A549 (cell line): ENCODE data around the gene PRPSAP1. TPM values are rescaled to one million over a fixed set of nuclear protein-coding genes. Genes with fewer than 3 reads are reported as not detected.

Experiments used
- ATAC-seq, 2 experiments: fragments of 200-7000 bp in 1 of 2; fragments of >200 bp in 1 of 2; cut with Nextera tagmentation in 1 of 2; cut with Tn5 transposase in 1 of 2; 3 replicates each; pipeline versions ENCODE4 v1.8.0 to v1.9.1; 2018 to 2020; ENCODE audit warnings: mild to moderate bottlenecking in 1 of 2, moderate library complexity in 1 of 2
- CTCF ChIA-PET: fragments of 300-600 bp; sonication (Branson Sonifier 250); formaldehyde crosslinking; extraction: SDS; loops from one replicate; lab custom pipeline; 2021; ENCODE audit warnings: antibody characterized with exemption, inconsistent platforms; lab: Yijun Ruan, JAX
- POLR2A ChIA-PET: fragments of 350-600 bp; formaldehyde crosslinking; extraction: SDS; loops from one replicate; lab custom pipeline; 2021; ENCODE audit warnings: antibody characterized with exemption, inconsistent platforms; lab: Yijun Ruan, JAX
- DNase-seq, 2 experiments: peaks; one replicate each; pipeline versions ENCODE4 v3.0.0 to v3.0.0-alpha.2; 2011 to 2016; ENCODE audit warnings: low read depth in 1 of 2, low spot score in 1 of 2
- FAIRE-seq: peaks from 2 replicates; lab custom pipeline; 2011; peaks lifted over from hg19 to GRCh38; lab: Jason Lieb, UNC
- H3K27ac ChIP-seq, 2 experiments: fragments of >200 bp; sonication (Bioruptor Twin); formaldehyde crosslinking; 3 replicates each; pipeline ENCODE4 v1.5.1; 2016 to 2017
- H3K4me1 ChIP-seq: fragments of >200 bp; sonication (Bioruptor Twin); formaldehyde crosslinking; 3 replicates; pipeline ENCODE4 v1.6.1; 2016
- H3K4me2 ChIP-seq: fragments of >200 bp; sonication (Bioruptor Twin); formaldehyde crosslinking; 3 replicates; pipeline ENCODE4 v1.6.1; 2016
- H3K4me3 ChIP-seq: fragments of >200 bp; sonication (Bioruptor Twin); formaldehyde crosslinking; 3 replicates; pipeline ENCODE4 v1.5.1; 2016
- H3K9me3 ChIP-seq: fragments of >200 bp; sonication (Bioruptor Twin); formaldehyde crosslinking; 3 replicates; pipeline ENCODE4 v1.6.1; 2016
- BCL3 ChIP-seq: fragments of >200 bp; sonication (Bioruptor Twin); formaldehyde crosslinking; IDR thresholded peaks from 3 replicates; pipeline ENCODE4 v1.6.1; 2016
- BHLHE40 ChIP-seq: IDR thresholded peaks from 2 replicates; pipeline ENCODE4 v1.6.1; 2012; ENCODE audit warnings: low read depth, low read length, inconsistent platforms
- CBX2 ChIP-seq: fragments of 200-600 bp; sonication (generic); IDR thresholded peaks from 2 replicates; pipeline ENCODE4 v1.6.1; 2016; ENCODE audit warnings: low read depth, mild to moderate bottlenecking, borderline replicate concordance
- CHD2 ChIP-seq: fragments of 150-350 bp; IDR thresholded peaks from 2 replicates; pipeline ENCODE4 v1.6.1; 2014; ENCODE audit warnings: low read length; ENCODE audit not compliant: partially characterized antibody
- CHD4 ChIP-seq: fragments of 200-600 bp; sonication (generic); IDR thresholded peaks from 2 replicates; pipeline ENCODE4 v1.6.1; 2016; ENCODE audit warnings: antibody characterized with exemption, mild to moderate bottlenecking, borderline replicate concordance
- EHF ChIP-seq: fragments of 250-450 bp; sonication (Bioruptor Pico); IDR thresholded peaks from 2 replicates; pipeline ENCODE4 v1.5.0; 2020; ENCODE audit warnings: mild to moderate bottlenecking
- EHMT2 ChIP-seq: fragments of 200-600 bp; sonication (generic); IDR thresholded peaks from 2 replicates; pipeline ENCODE4 v1.6.1; 2016; ENCODE audit warnings: antibody characterized with exemption, low read depth, mild to moderate bottlenecking, moderate library complexity
- ESRRA ChIP-seq: fragments of 150-350 bp; IDR thresholded peaks from 2 replicates; pipeline ENCODE4 v1.6.1; 2014; ENCODE audit warnings: mild to moderate bottlenecking, low read length, borderline replicate concordance
- FOSB ChIP-seq: fragments of 250-450 bp; sonication (Bioruptor Pico); IDR thresholded peaks from 2 replicates; pipeline ENCODE4 v1.5.0; 2020; ENCODE audit warnings: mild to moderate bottlenecking, moderate library complexity
- FOSL2 ChIP-seq, 2 experiments: fragments of 450-650 bp in 1 of 2; fragments of >200 bp in 1 of 2; sonication (Bioruptor Twin) in 1 of 2; formaldehyde crosslinking; IDR thresholded peaks; 2 replicates each; pipeline versions ENCODE4 v1.5.0 to v1.6.1; 2016 to 2020; ENCODE audit warnings: mild to moderate bottlenecking in 1 of 2, moderate library complexity in 1 of 2
- HDAC2 ChIP-seq: fragments of 200-600 bp; sonication (generic); IDR thresholded peaks from 2 replicates; pipeline ENCODE4 v1.6.1; 2016
- HMGXB4 ChIP-seq: fragments of 250-450 bp; sonication (Bioruptor Pico); IDR thresholded peaks from 2 replicates; pipeline ENCODE4 v1.5.0; 2021; ENCODE audit warnings: mild to moderate bottlenecking, moderate library complexity, borderline replicate concordance
- HOXB13 ChIP-seq: fragments of 250-450 bp; sonication (Bioruptor Pico); IDR thresholded peaks from 2 replicates; pipeline ENCODE4 v1.5.0; 2020; ENCODE audit warnings: low read depth, mild to moderate bottlenecking, moderate library complexity
- JUN ChIP-seq, 2 experiments: fragments of >200 bp; sonication (Bioruptor Twin); formaldehyde crosslinking; IDR thresholded peaks; 2 replicates in 1 of 2; 3 replicates in 1 of 2; pipeline ENCODE4 v1.6.1; 2016 to 2017
- JUNB ChIP-seq: fragments of >200 bp; sonication (Bioruptor Twin); formaldehyde crosslinking; IDR thresholded peaks from 2 replicates; pipeline ENCODE4 v1.6.1; 2016
- KDM5A ChIP-seq: fragments of 200-600 bp; sonication (generic); IDR thresholded peaks from 2 replicates; pipeline ENCODE4 v1.6.1; 2016; ENCODE audit warnings: antibody characterized with exemption, mild to moderate bottlenecking
- MAFK ChIP-seq: fragments of 450-650 bp; IDR thresholded peaks from 2 replicates; pipeline ENCODE4 v1.6.1; 2014; ENCODE audit not compliant: partially characterized antibody
- MAX ChIP-seq: IDR thresholded peaks from 2 replicates; pipeline ENCODE4 v1.6.1; 2012
- MAZ ChIP-seq: fragments of 150-350 bp; IDR thresholded peaks from 2 replicates; pipeline ENCODE4 v1.6.1; 2014; ENCODE audit warnings: antibody characterized with exemption, low read depth, low read length, borderline replicate concordance
- MYC ChIP-seq: IDR thresholded peaks from 2 replicates; pipeline ENCODE4 v1.6.1; 2012; ENCODE audit warnings: mild to moderate bottlenecking, inconsistent platforms, low read length, improper control_type of control experiment, borderline replicate concordance
- NFE2L2 ChIP-seq: fragments of 150-350 bp; conservative IDR thresholded peaks from 2 replicates; pipeline ENCODE4 v1.6.1; 2014; ENCODE audit warnings: low read length
- PHF8 ChIP-seq: fragments of 200-600 bp; sonication (generic); IDR thresholded peaks from 2 replicates; pipeline ENCODE4 v1.6.1; 2016; ENCODE audit warnings: low read depth, mild to moderate bottlenecking, antibody characterized with exemption, moderate library complexity, borderline replicate concordance
- POLR2A ChIP-seq: IDR thresholded peaks from 2 replicates; pipeline ENCODE4 v1.6.1; 2012; ENCODE audit warnings: mild to moderate bottlenecking, low read length
- RARB ChIP-seq: fragments of 250-450 bp; sonication (Bioruptor Pico); IDR thresholded peaks from 2 replicates; pipeline ENCODE4 v1.8.0; 2021; ENCODE audit warnings: mild to moderate bottlenecking, moderate library complexity
- RCOR1 ChIP-seq: fragments of 150-350 bp; IDR thresholded peaks from 2 replicates; pipeline ENCODE4 v1.6.1; 2014; ENCODE audit warnings: antibody characterized with exemption, low read length, low read depth
- RFX5 ChIP-seq: fragments of 450-650 bp; IDR thresholded peaks from 2 replicates; pipeline ENCODE4 v1.7.1; 2014; ENCODE audit warnings: antibody characterized with exemption, mild to moderate bottlenecking, moderate library complexity
- SREBF2 ChIP-seq: fragments of 450-650 bp; IDR thresholded peaks from 2 replicates; pipeline ENCODE4 v1.6.1; 2014; ENCODE audit warnings: mild to moderate bottlenecking, moderate library complexity
- TFCP2L1 ChIP-seq: fragments of 250-450 bp; sonication (Bioruptor Pico); IDR thresholded peaks from 2 replicates; pipeline ENCODE4 v1.5.0; 2021; ENCODE audit warnings: mild to moderate bottlenecking
- ZFP36 ChIP-seq: fragments of 450-650 bp; IDR thresholded peaks from 2 replicates; pipeline ENCODE4 v1.6.1; 2014; ENCODE audit warnings: borderline replicate concordance; ENCODE audit not compliant: partially characterized antibody
- ZSCAN20 ChIP-seq: fragments of 250-450 bp; sonication (Bioruptor Pico); IDR thresholded peaks from 2 replicates; pipeline ENCODE4 v1.8.0; 2022; ENCODE audit warnings: mild to moderate bottlenecking, moderate library complexity
- WGBS: methylation state at CpG from one replicate; pipeline ENCODE4 v1.1.6; 2017; ENCODE audit errors: missing lambda C conversion rate; 5-methylcytosine and 5-hydroxymethylcytosine counted together
- polyA plus RNA-seq, 4 experiments: library from polyadenylated mRNA; depleted of rRNA in 3 of 4; stranded (reverse); fragments of >200 nt; fragmentation: RNase III in 1 of 4; extraction: RNeasy Plus Mini Kit Qiagen cat#74134 plus additional on column Dnase treatment in 1 of 4; gene quantifications; 2 replicates in 3 of 4; 3 replicates in 1 of 4; pipeline ENCODE4 v1.2.3, GENCODE V29; 2011 to 2017
- TF ChIP-seq, protein P1 (sequence below): fragments of 150-350 bp; IDR thresholded peaks from 2 replicates; pipeline ENCODE4 v1.6.1; 2014; ENCODE audit warnings: low read depth, mild to moderate bottlenecking, low read length
- TF ChIP-seq, protein P2 (sequence below): IDR thresholded peaks from 2 replicates; pipeline ENCODE4 v1.6.1; 2012; ENCODE audit warnings: low read depth, borderline replicate concordance

The PRPSAP1 gene
- polyA plus RNA-seq, 2 of the 4 experiments (the other 2 are of a cell fraction), result 63.3 to 80.9 TPM

- TF ChIP-seq MYC, result no peak
- 0 out of 2 replicates have a peak, but pooled peaks have one; percentile 15 for TF ChIP-seq HOXB13 (CRISPR knock-in tag)
- peak; percentile 55; the same call in 1 of the 2 replicates for TF ChIP-seq POLR2A
- TF ChIP-seq RARB (CRISPR knock-in tag), result no peak
- no peak; the same call in 1 of the 2 replicates for TF ChIP-seq HDAC2
- no peak for TF ChIP-seq BHLHE40
- TF ChIP-seq RFX5, result no peak
- peak; percentile 63; the same call in 1 of the 2 replicates for TF ChIP-seq MAX
- TF ChIP-seq ZFP36, result no peak
- TF ChIP-seq PHF8, result no peak
Measured at GRCh38 chr17:76384222-76384986, 30.7 kb upstream of the PRPSAP1 start, which contains the start of gene SPHK1 (continued).

DNA sequence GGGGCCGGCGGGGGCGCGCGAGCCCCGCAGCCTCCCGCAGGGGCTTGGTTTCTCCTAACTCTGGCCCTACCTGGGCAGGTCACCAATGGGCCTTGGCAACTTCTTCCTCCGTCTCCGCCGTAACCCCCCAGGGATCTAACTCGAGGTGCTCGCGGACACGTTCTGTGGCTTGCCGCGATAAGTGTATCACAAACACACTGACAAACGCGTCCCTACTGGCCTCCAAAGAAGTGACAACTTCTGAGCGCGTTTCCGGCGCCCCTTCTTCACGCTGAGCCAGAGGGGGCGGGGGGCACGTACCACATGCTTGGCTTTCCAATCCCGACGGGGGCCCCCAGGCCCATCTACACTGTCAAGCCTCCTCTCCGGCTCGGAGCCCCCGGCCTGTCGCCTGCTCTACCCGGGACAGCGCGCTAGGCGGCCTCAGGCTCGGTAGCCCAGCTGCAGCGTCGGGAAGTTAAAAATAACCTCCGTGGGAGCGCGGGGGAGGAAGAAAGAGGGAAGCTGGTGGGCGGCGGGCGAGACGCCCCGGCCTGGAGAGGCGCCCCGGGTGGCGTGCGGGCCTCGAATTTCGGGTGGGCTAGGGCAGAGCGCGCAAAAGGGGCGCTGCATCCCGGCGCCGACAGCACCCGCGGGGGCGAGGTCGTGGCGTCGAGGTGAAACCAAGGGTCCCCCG lies 30.0 kb upstream of the PRPSAP1 start:
- Histone ChIP-seq H3K4me3 (peak overlapping the region; percentile 62), H3K27ac (peak overlapping the region; percentile 71 to 88), H3K4me2 (peak overlapping the region; percentile 91), H3K4me1 (peaks cover 20% of the 10 kb centered on the region), H3K9me3 (no peaks in the 10 kb centered on the region)
- FAIRE-seq (no peak), DNase-seq (peak; percentile 66 to 88), ATAC-seq (peak; percentile 26 to 46; a peak in 4 of 6 replicates)
- WGBS, result under 1% methylated on average over 41 of the region's 65 CpGs
- CTCF ChIA-PET, result interaction anchor here (0.6 to 43.2 kb wide), 11 partner anchors 9 to 383 kb away, joined by 3 to 1094 read pairs (median 17); partner anchors contain the start of genes CDK3, PRPSAP1 and QRICH2
- POLR2A ChIA-PET, result interaction anchor here (2.7 kb wide), 1 partner anchor 31 kb away, joined by 24 read pairs; the partner anchor contains the start of gene PRPSAP1
- TF ChIP-seq KDM5A (no peak), FOSL2 (IDR thresholded peaks at IDR 0.05) (no peak), FOSL2 (CRISPR knock-in tag; IDR thresholded peaks at IDR 0.05) (no peak), HDAC2 (peak; percentile 87), EHF (CRISPR knock-in tag) (no peak), BCL3 (no peak), ESRRA (no peak), JUNB (no peak), MAFK (no peak), MAZ (no peak), HMGXB4 (no peak), JUN (IDR thresholded peaks at IDR 0.05) (no peak), SREBF2 (no peak), CBX2 (no peak), MAX (peak; percentile 39), CHD4 (no peak), RCOR1 (no peak), EHMT2 (no peak), RFX5 (no peak), TFCP2L1 (CRISPR knock-in tag) (no peak), ZSCAN20 (CRISPR knock-in tag) (no peak), ZFP36 (no peak), CHD2 (no peak), FOSB (no peak), NFE2L2 (no peak)
- TF ChIP-seq, protein P1, sequence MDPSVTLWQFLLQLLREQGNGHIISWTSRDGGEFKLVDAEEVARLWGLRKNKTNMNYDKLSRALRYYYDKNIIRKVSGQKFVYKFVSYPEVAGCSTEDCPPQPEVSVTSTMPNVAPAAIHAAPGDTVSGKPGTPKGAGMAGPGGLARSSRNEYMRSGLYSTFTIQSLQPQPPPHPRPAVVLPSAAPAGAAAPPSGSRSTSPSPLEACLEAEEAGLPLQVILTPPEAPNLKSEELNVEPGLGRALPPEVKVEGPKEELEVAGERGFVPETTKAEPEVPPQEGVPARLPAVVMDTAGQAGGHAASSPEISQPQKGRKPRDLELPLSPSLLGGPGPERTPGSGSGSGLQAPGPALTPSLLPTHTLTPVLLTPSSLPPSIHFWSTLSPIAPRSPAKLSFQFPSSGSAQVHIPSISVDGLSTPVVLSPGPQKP, result no peak
- TF ChIP-seq, protein P2, sequence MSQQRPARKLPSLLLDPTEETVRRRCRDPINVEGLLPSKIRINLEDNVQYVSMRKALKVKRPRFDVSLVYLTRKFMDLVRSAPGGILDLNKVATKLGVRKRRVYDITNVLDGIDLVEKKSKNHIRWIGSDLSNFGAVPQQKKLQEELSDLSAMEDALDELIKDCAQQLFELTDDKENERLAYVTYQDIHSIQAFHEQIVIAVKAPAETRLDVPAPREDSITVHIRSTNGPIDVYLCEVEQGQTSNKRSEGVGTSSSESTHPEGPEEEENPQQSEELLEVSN, result peak; percentile 60
